ENCODE data around the gene SLC25A13. TPM values are rescaled to one million over a fixed set of nuclear protein-coding genes. Genes with fewer than 3 reads are reported as not detected.

Gene SLC25A13
- total RNA-seq, 2 experiments from 2014 or later, result 7.3 to 9.0 TPM

GRCh38 chr7:96084881-96085553, 236.9 kb downstream of the SLC25A13 start:
- H3K27me3 Mint-ChIP-seq, result peaks cover 5% of the 10 kb centered on the region
- TF ChIP-seq, protein P1, sequence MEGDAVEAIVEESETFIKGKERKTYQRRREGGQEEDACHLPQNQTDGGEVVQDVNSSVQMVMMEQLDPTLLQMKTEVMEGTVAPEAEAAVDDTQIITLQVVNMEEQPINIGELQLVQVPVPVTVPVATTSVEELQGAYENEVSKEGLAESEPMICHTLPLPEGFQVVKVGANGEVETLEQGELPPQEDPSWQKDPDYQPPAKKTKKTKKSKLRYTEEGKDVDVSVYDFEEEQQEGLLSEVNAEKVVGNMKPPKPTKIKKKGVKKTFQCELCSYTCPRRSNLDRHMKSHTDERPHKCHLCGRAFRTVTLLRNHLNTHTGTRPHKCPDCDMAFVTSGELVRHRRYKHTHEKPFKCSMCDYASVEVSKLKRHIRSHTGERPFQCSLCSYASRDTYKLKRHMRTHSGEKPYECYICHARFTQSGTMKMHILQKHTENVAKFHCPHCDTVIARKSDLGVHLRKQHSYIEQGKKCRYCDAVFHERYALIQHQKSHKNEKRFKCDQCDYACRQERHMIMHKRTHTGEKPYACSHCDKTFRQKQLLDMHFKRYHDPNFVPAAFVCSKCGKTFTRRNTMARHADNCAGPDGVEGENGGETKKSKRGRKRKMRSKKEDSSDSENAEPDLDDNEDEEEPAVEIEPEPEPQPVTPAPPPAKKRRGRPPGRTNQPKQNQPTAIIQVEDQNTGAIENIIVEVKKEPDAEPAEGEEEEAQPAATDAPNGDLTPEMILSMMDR (IDR thresholded peaks at IDR 0.05), result no peak
- ATAC-seq (no peak), DNase-seq (no peak)
- intact Hi-C loops (cut with micrococcal nuclease), result no loop called here
- H3K4me1 Mint-ChIP-seq (ENCODE audit: low read depth), result no peaks in the 10 kb centered on the region
- H3K27ac Mint-ChIP-seq, result no peak overlapping the region
- H3K36me3 Mint-ChIP-seq (ENCODE audit: low read depth), result no peaks in the 10 kb centered on the region
- CTCF ChIA-PET, result interaction anchor here (1.5 kb wide), 1 partner anchor 10 kb away, joined by 4 read pairs; no protein-coding TSS in a partner anchor
- POLR2A ChIA-PET, result no interaction called here
- H3K4me3 Mint-ChIP-seq, result no peak overlapping the region
- H3K9me3 Mint-ChIP-seq, result no peaks in the 10 kb centered on the region

DNA sequence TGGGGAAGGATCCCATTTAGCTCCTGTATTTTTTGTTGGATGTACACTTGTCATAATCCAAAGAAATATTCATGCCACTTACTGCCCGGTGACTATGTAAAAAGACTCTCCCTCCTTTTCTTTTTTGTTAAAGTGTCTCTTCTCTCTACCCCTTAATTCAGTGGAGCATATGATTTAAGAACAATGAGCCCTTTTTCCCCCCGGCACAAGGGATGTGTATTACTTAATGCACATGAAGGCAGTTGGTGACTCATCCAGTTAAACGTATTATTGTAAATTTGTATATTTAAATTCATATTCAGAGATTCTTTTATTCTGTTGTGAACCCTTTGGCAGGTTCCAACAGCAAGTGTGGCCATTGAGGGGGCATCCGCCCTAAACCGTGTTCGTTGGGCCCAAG, 241.9 kb downstream of the SLC25A13 start:
- no peak for ATAC-seq
- no peaks in the 10 kb centered on the region for H3K36me3 Mint-ChIP-seq (ENCODE audit: low read depth)
- TF ChIP-seq, protein P1 (IDR thresholded peaks at IDR 0.05), result no peak
- no peak overlapping the region for H3K4me3 Mint-ChIP-seq
- H3K27me3 Mint-ChIP-seq, result peaks cover 26% of the 10 kb centered on the region
- H3K4me1 Mint-ChIP-seq (ENCODE audit: low read depth), result peaks cover 10% of the 10 kb centered on the region
- H3K9me3 Mint-ChIP-seq, result no peaks in the 10 kb centered on the region
- no peak for DNase-seq
- CTCF ChIA-PET, result no interaction called here
- POLR2A ChIA-PET, result no interaction called here
- intact Hi-C loops (cut with micrococcal nuclease), result no loop called here
- no peak overlapping the region for H3K27ac Mint-ChIP-seq

DNA sequence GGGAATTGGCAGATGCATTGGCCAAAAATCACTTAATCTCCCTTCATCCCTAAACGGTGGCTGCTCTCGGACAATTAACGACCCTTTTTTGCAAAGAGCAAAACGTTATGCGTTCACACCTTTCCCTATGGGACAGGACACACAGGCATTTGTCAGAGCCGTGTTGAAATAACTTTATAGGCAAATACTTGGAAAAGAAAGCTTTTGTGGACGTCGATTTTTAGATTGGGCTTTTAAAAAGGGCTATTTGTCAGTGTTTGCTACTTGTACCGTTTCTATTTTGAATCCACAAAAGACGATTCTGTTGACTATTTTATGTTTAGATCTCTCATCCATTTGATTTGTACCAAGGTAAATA, 245.6 kb downstream of the SLC25A13 start:
- CTCF ChIA-PET, result interaction anchor here (0.8 to 4.1 kb wide), 4 partner anchors 149 to 954 kb away, joined by 3 to 29 read pairs (median 4); no protein-coding TSS in a partner anchor
- H3K9me3 Mint-ChIP-seq, result no peaks in the 10 kb centered on the region
- H3K4me3 Mint-ChIP-seq, result peak overlapping the region; percentile 68
- ATAC-seq (no peak), DNase-seq (no peak)
- H3K27me3 Mint-ChIP-seq, result peaks cover 34% of the 10 kb centered on the region
- TF ChIP-seq, protein P1 (IDR thresholded peaks at IDR 0.05), result no peak
- POLR2A ChIA-PET, result interaction anchor here (0.9 kb wide), 1 partner anchor 67 kb away, joined by 3 read pairs; no protein-coding TSS in a partner anchor
- peaks cover 10% of the 10 kb centered on the region for H3K4me1 Mint-ChIP-seq (ENCODE audit: low read depth)
- no peak overlapping the region for H3K27ac Mint-ChIP-seq
- intact Hi-C loops (cut with micrococcal nuclease), result loop anchor here (2.0 kb wide), 1 partner anchor 950 kb away; no protein-coding TSS in a partner anchor
- no peaks in the 10 kb centered on the region for H3K36me3 Mint-ChIP-seq (ENCODE audit: low read depth)

DNA sequence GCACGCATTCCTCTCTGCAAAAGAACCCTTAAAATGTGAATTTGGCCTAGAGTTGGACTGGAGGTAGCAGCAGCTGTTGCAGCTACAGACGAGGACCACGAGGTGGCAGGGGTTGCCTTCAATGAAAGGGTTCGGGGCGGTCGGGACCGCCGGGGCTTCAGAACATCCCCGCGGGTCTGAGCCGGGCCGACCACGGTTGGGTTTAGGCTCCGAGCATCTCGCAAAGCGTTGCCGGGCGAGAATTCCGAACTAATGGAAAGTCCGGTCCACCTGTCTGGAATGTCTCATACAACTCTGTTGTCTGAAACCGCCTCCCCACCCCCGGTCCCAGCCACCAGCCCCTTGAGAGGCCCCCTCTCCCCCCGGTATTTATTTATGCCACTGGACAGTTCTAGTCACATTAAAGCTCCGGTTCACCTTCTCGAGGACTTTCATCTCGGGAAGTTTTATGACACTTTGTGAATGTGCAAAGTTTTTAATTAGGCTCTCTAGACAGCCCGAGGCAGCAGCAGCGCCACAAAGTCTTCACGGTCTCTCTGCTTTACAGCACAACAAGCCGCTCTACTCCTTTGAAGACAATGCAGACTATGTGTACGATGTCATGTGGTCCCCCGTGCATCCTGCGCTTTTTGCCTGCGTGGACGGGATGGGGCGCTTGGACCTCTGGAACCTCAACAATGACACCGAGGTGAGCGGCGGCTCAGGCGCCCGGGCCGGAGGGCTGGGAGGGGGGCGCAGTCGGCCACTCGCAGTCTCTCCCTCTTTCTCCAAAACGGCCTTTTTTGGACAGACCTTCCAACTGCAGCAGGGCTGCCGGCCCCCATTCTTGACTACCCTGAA, 246.2 kb downstream of the SLC25A13 start:
- Mint-ChIP-seq H3K27ac (no peak overlapping the region), H3K9me3 (no peaks in the 10 kb centered on the region), H3K36me3 (ENCODE audit: low read depth) (no peaks in the 10 kb centered on the region), H3K27me3 (peaks cover 34% of the 10 kb centered on the region), H3K4me3 (peak overlapping the region; percentile 68), H3K4me1 (ENCODE audit: low read depth) (peaks cover 10% of the 10 kb centered on the region)
- TF ChIP-seq, protein P1 (IDR thresholded peaks at IDR 0.05), result peak; percentile 69
- intact Hi-C loops (cut with micrococcal nuclease), result loop anchor here (2.0 kb wide), 1 partner anchor 951 kb away; no protein-coding TSS in a partner anchor
- POLR2A ChIA-PET, result interaction anchor here (0.9 kb wide), 1 partner anchor 68 kb away, joined by 3 read pairs; no protein-coding TSS in a partner anchor
- peak; percentile 61 for DNase-seq
- peak; percentile 87 for ATAC-seq
- CTCF ChIA-PET, result interaction anchor here (0.7 to 4.1 kb wide), 7 partner anchors 10 to 955 kb away, joined by 3 to 29 read pairs (median 4); no protein-coding TSS in a partner anchor

All from activated CD8-positive, alpha-beta T cell treated with anti-CD3 and anti-CD28 coated beads for 36 hours (primary cell).